RWPE2 (cell line): Measurements from ENCODE around the gene ACSF3.
A peak's percentile ranks its signal among the peaks of the same experiment; 100 is the strongest.
"Not testable (repeated sequence)": the region's sequence is repeated elsewhere in the genome, so short reads cannot be mapped to it uniquely, and the experiment has no call there.

Source experiments
- ATAC-seq: fragments of 200-7000 bp; cut with Tn5 transposase; 3 replicates; pipeline ENCODE4 v1.9.1; 2021; ENCODE audit warnings: low read depth
- DNase-seq: peaks from one replicate; pipeline ENCODE4 v3.0.0-alpha.2; 2020; ENCODE audit warnings: low spot score
- H3K27ac ChIP-seq: fragments of 450-650 bp; 2 replicates; pipeline ENCODE4 v1.5.1; 2017; ENCODE audit warnings: mild to moderate bottlenecking; ENCODE audit not compliant: poor library complexity, severe bottlenecking
- H3K27me3 ChIP-seq: fragments of 250-450 bp; sonication (Bioruptor Pico); 2 replicates; pipeline ENCODE4 v1.5.1; 2021; ENCODE audit warnings: mild to moderate bottlenecking, moderate library complexity; ENCODE audit not compliant: insufficient read depth, poor library complexity, severe bottlenecking
- H3K36me3 ChIP-seq: fragments of 250-450 bp; sonication (Bioruptor Pico); 2 replicates; pipeline ENCODE4 v1.5.1; 2020; ENCODE audit warnings: low read depth, mild to moderate bottlenecking, moderate library complexity
- H3K4me1 ChIP-seq: fragments of 250-450 bp; sonication (Bioruptor Pico); 2 replicates; pipeline ENCODE4 v1.5.1; 2021; ENCODE audit warnings: mild to moderate bottlenecking, moderate library complexity; ENCODE audit not compliant: insufficient read depth, poor library complexity, severe bottlenecking
- H3K4me3 ChIP-seq: fragments of 250-450 bp; sonication (Bioruptor Pico); 2 replicates; pipeline ENCODE4 v1.5.1; 2021; ENCODE audit warnings: mild to moderate bottlenecking, moderate library complexity; ENCODE audit not compliant: severe bottlenecking
- H3K9me3 ChIP-seq: fragments of 250-450 bp; sonication (Bioruptor Pico); 2 replicates; pipeline ENCODE4 v1.5.1; 2021; ENCODE audit warnings: mild to moderate bottlenecking, moderate library complexity; ENCODE audit not compliant: severe bottlenecking
- CTCF ChIP-seq: fragments of 450-650 bp; IDR thresholded peaks from one replicate; pipeline ENCODE4 v1.5.1; 2017; ENCODE audit warnings: mild to moderate bottlenecking, moderate library complexity; ENCODE audit not compliant: poor library complexity, severe bottlenecking

The ACSF3 gene

GRCh38 chr16:89190150-89190958 lies 96.7 kb downstream of the ACSF3 start:
- ATAC-seq: no peak
- H3K4me3 ChIP-seq: no peak overlapping the region
- H3K27me3 ChIP-seq: no peaks in the 10 kb centered on the region
- no peaks in the 10 kb centered on the region for H3K9me3 ChIP-seq
- no peak overlapping the region for H3K27ac ChIP-seq
- no peak for TF ChIP-seq CTCF
- DNase-seq: no peak
- H3K36me3 ChIP-seq: no peaks in the 10 kb centered on the region
- no peaks in the 10 kb centered on the region for H3K4me1 ChIP-seq

- Histone ChIP-seq H3K4me1 (no peaks in the 10 kb centered on the region), H3K27ac (no peak overlapping the region), H3K36me3 (no peaks in the 10 kb centered on the region), H3K27me3 (no peaks in the 10 kb centered on the region), H3K9me3 (no peaks in the 10 kb centered on the region), H3K4me3 (no peak overlapping the region)
- DNase-seq (peak; percentile 62), ATAC-seq (no peak)
- TF ChIP-seq CTCF: no peak
Measured at GRCh38 chr16:89191033-89191900, 97.6 kb downstream of the ACSF3 start.

DNA sequence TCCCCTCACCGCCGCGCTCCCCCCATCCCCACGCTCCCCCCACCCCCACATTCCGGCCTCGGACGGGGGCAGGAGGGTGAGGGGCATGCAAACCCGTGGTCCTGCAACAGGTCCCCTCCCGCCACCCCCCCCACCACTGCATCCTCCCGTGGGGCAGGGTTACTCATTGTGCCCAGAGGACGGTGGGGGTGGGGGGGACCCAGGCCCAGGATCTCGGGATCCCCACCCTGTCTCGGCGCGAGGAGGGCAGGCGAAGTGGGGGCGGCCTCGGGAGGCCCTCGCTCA lies 98.2 kb downstream of the ACSF3 start:
- H3K4me3 ChIP-seq: peak overlapping the region; percentile 36
- TF ChIP-seq CTCF: no peak

DNA sequence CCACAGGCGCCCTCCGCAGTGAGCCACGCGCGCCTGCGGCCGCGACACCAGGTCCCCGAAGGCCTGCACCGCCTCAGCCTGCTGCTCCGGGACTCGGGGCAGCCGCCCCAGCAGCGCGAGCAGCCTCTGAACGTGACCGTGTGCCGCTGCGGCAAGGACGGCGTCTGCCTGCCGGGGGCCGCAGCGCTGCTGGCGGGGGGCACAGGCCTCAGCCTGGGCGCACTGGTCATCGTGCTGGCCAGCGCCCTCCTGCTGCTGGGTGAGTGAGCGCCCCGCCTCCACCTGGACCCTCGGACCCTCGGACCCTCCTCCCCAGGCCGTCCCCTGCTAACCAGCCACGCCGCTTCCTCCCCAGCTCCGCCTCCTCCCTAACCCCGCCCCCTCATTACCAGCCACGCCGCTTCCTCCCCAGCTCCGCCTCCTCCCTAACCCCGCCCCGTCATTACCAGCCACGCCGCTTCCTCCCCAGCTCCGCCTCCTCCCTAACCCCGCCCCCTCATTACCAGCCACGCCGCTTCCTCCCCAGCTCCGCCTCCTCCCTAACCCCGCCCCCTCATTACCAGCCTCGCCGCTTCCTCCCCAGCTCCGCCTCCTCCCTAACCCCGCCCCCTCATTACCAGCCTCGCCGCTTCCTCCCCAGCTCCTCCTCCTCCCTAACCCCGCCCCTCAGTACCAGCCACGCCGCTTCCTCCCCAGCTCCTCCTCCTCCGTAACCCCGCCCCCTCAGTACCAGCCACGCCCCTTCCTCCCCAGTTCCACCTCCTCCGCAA lies 98.7 kb downstream of the ACSF3 start:
- H3K4me3 ChIP-seq: peak overlapping the region; percentile 36
- H3K27me3 ChIP-seq, H3K4me1 ChIP-seq, H3K9me3 ChIP-seq, H3K27ac ChIP-seq, H3K36me3 ChIP-seq: not testable (repeated sequence)
- peak; percentile 66 for DNase-seq
- ATAC-seq: peak; percentile 28

More for the DNA sequence above, 98.2 kb downstream of the ACSF3 start:
- no peak for DNase-seq
- Histone ChIP-seq H3K4me1 (no peaks in the 10 kb centered on the region), H3K27ac (no peak overlapping the region), H3K36me3 (no peaks in the 10 kb centered on the region), H3K27me3 (no peaks in the 10 kb centered on the region), H3K9me3 (no peaks in the 10 kb centered on the region)
- ATAC-seq: no peak

DNA sequence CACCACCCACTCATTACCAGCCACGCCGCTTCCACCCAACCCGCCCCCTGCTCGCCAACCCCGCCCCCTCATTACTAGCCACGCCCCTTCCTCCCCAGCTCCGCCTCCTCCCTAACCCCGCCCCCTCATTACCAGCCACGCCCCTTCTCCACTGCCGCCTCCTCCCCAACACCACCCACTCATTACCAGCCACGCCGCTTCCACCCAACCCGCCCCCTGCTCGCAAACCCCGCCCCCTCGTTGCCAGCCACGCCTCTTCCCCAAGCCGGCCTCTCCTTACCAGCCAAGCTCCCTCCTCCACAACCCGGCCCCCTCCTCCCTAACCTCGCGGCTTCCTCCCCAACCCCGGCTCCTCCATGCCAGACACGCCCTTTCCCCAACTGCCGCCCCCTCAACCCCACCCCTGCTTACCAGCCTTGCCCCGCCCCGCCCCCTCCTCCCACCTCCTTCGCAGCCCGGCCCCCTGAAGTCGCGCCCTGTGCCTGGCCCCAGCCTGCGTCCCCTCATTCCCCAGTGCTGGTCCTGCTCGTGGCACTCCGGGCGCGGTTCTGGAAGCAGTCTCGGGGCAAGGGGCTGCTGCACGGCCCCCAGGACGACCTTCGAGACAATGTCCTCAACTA lies 99.4 kb downstream of the ACSF3 start:
- H3K27me3 ChIP-seq: no peaks in the 10 kb centered on the region
- no peaks in the 10 kb centered on the region for H3K4me1 ChIP-seq
- H3K4me3 ChIP-seq: peak overlapping the region; percentile 24
- DNase-seq: peak; percentile 91
- TF ChIP-seq CTCF: no peak
- no peaks in the 10 kb centered on the region for H3K36me3 ChIP-seq
- H3K9me3 ChIP-seq: no peaks in the 10 kb centered on the region
- ATAC-seq: peak; percentile 59
- no peak overlapping the region for H3K27ac ChIP-seq
